NCI-H2081 treated with DMSO at 0.1 percent for 48 hours (cell line): ENCODE measurements around the gene SGTA.
"Not testable (repeated sequence)": the region's sequence is repeated elsewhere in the genome, so short reads cannot be mapped to it uniquely, and the experiment has no call there.

ENCODE experiments used
- DNase-seq: peaks from one replicate; lab custom pipeline; 2025; lab: John Stamatoyannopoulos, UW

Gene SGTA

GRCh38 chr19:2726904-2727639, 56.0 kb downstream of the SGTA start:
- no peak for DNase-seq

GRCh38 chr19:2726160-2726855, 56.8 kb downstream of the SGTA start:
- no peak for DNase-seq

- no peak for DNase-seq
Observed at GRCh38 chr19:2724148-2724557, 58.9 kb downstream of the SGTA start.

- no peak for DNase-seq
Observed at GRCh38 chr19:2723747-2724146, 59.3 kb downstream of the SGTA start.

GRCh38 chr19:2723345-2723715, 59.7 kb downstream of the SGTA start:
- DNase-seq: no peak

- no peak for DNase-seq
Observed at GRCh38 chr19:2722541-2723344, 60.3 kb downstream of the SGTA start.

- no peak for DNase-seq
Observed at GRCh38 chr19:2721570-2722540, 61.2 kb downstream of the SGTA start.

GRCh38 chr19:2720777-2721569, 62.1 kb downstream of the SGTA start, which contains the start of gene DIRAS1:
DIRAS1 (minus strand) TSS chr19:2721372; CDS start chr19:2717806, 3,566 bp downstream.
- DNase-seq: no peak

- no peak for DNase-seq
Observed at GRCh38 chr19:2719920-2720776, 62.9 kb downstream of the SGTA start.

GRCh38 chr19:2719232-2719735, 63.8 kb downstream of the SGTA start:
- no peak for DNase-seq

- DNase-seq: no peak
Observed at GRCh38 chr19:2717638-2718541, 65.2 kb downstream of the SGTA start.

GRCh38 chr19:2716722-2717637, 66.1 kb downstream of the SGTA start:
- DNase-seq: no peak

- DNase-seq: no peak
Observed at GRCh38 chr19:2716275-2716650, 66.8 kb downstream of the SGTA start.

- no peak for DNase-seq
Observed at GRCh38 chr19:2715470-2716274, 67.4 kb downstream of the SGTA start.

GRCh38 chr19:2714531-2715269, 68.4 kb downstream of the SGTA start:
- DNase-seq: no peak

GRCh38 chr19:2714102-2714501, 69.0 kb downstream of the SGTA start:
- not testable (repeated sequence) for DNase-seq
